ENCODE measurements around the gene RBM17.

GRCh38 chr10:6115824-6116350, 27.1 kb downstream of the RBM17 start:
- TF ChIP-seq POLR2A (IDR thresholded peaks at IDR 0.05) = no peak
- TF ChIP-seq, protein P1, sequence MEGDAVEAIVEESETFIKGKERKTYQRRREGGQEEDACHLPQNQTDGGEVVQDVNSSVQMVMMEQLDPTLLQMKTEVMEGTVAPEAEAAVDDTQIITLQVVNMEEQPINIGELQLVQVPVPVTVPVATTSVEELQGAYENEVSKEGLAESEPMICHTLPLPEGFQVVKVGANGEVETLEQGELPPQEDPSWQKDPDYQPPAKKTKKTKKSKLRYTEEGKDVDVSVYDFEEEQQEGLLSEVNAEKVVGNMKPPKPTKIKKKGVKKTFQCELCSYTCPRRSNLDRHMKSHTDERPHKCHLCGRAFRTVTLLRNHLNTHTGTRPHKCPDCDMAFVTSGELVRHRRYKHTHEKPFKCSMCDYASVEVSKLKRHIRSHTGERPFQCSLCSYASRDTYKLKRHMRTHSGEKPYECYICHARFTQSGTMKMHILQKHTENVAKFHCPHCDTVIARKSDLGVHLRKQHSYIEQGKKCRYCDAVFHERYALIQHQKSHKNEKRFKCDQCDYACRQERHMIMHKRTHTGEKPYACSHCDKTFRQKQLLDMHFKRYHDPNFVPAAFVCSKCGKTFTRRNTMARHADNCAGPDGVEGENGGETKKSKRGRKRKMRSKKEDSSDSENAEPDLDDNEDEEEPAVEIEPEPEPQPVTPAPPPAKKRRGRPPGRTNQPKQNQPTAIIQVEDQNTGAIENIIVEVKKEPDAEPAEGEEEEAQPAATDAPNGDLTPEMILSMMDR (IDR thresholded peaks at IDR 0.05) = no peak
